H9 (cell line): ENCODE results near the gene KIAA2012. TPM values are rescaled to one million over a fixed set of nuclear protein-coding genes. Genes with fewer than 3 reads are reported as not detected.

ENCODE experiments used
- DNase-seq: peaks from one replicate; pipeline ENCODE4 v3.0.0-alpha.2; 2017
- H2AFZ ChIP-seq: one replicate; pipeline ENCODE4 v1.6.1; 2013; ENCODE audit warnings: mild to moderate bottlenecking, low read length, control low read depth, moderate library complexity
- H2AK5ac ChIP-seq: 2 replicates; pipeline ENCODE4 v1.6.1; 2013; ENCODE audit warnings: low read length, control low read depth, mixed read lengths; ENCODE audit not compliant: insufficient read length
- H2BK120ac ChIP-seq: one replicate; pipeline ENCODE4 v1.6.1; 2013; ENCODE audit warnings: low read depth, mild to moderate bottlenecking, low read length, control low read depth, inconsistent platforms; ENCODE audit not compliant: poor library complexity, severe bottlenecking
- H2BK12ac ChIP-seq: 2 replicates; pipeline ENCODE4 v1.6.1; 2013; ENCODE audit warnings: low read length, control low read depth, mixed read lengths, low read depth; ENCODE audit not compliant: insufficient read length
- H2BK15ac ChIP-seq: 2 replicates; pipeline ENCODE4 v1.6.1; 2013; ENCODE audit warnings: low read depth, low read length, control low read depth
- H2BK20ac ChIP-seq: one replicate; pipeline ENCODE4 v1.6.1; 2013; ENCODE audit warnings: low read depth, mild to moderate bottlenecking, low read length, control low read depth, inconsistent platforms; ENCODE audit not compliant: poor library complexity, severe bottlenecking
- H2BK5ac ChIP-seq: 2 replicates; pipeline ENCODE4 v1.6.1; 2013; ENCODE audit warnings: low read length, control low read depth, mixed read lengths; ENCODE audit not compliant: insufficient read length
- H3K14ac ChIP-seq: 2 replicates; pipeline ENCODE4 v1.6.1; 2013; ENCODE audit warnings: low read length, control low read depth; ENCODE audit not compliant: insufficient read depth
- H3K18ac ChIP-seq: 2 replicates; pipeline ENCODE4 v1.6.1; 2013; ENCODE audit warnings: low read depth, mild to moderate bottlenecking, mixed read lengths, low read length, control low read depth; ENCODE audit not compliant: insufficient read length
- H3K23ac ChIP-seq: 2 replicates; pipeline ENCODE4 v1.6.1; 2013; ENCODE audit warnings: low read length, control low read depth, mixed read lengths, low read depth; ENCODE audit not compliant: insufficient read length
- H3K23me2 ChIP-seq: 2 replicates; pipeline ENCODE4 v1.6.1; 2013; ENCODE audit warnings: low read depth, mild to moderate bottlenecking, mixed read lengths, low read length, control low read depth; ENCODE audit not compliant: insufficient read length, poor library complexity, severe bottlenecking
- H3K27ac ChIP-seq: 2 replicates; pipeline ENCODE4 v1.5.1; 2013; ENCODE audit warnings: low read length, control low read depth, mixed read lengths, low read depth; ENCODE audit not compliant: insufficient read length
- H3K27me3 ChIP-seq: 2 replicates; pipeline ENCODE4 v1.6.1; 2013; ENCODE audit warnings: low read length, control low read depth, inconsistent platforms; ENCODE audit not compliant: insufficient read depth
- H3K4ac ChIP-seq: 2 replicates; pipeline ENCODE4 v1.6.1; 2013; ENCODE audit warnings: low read depth, mild to moderate bottlenecking, control low read depth, inconsistent platforms, low read length, moderate library complexity
- H3K4me1 ChIP-seq: 2 replicates; pipeline ENCODE4 v1.6.1; 2013; ENCODE audit warnings: low read length, control low read depth, inconsistent platforms; ENCODE audit not compliant: insufficient read depth
- H3K4me2 ChIP-seq: 2 replicates; pipeline ENCODE4 v1.6.1; 2013; ENCODE audit warnings: low read length, control low read depth, mixed read lengths; ENCODE audit not compliant: insufficient read length, insufficient read depth
- H3K56ac ChIP-seq: 2 replicates; pipeline ENCODE4 v1.6.1; 2013; ENCODE audit warnings: low read depth, mild to moderate bottlenecking, mixed read lengths, low read length, control low read depth; ENCODE audit not compliant: insufficient read length
- H3K79me1 ChIP-seq: 2 replicates; pipeline ENCODE4 v1.6.1; 2013; ENCODE audit warnings: low read depth, mild to moderate bottlenecking, moderate library complexity, low read length, control low read depth, inconsistent platforms; ENCODE audit not compliant: insufficient read depth, poor library complexity, severe bottlenecking
- H3K79me2 ChIP-seq: 2 replicates; pipeline ENCODE4 v1.6.1; 2013; ENCODE audit warnings: low read length, control low read depth, inconsistent platforms; ENCODE audit not compliant: insufficient read depth
- H3K9ac ChIP-seq: 2 replicates; pipeline ENCODE4 v1.6.1; 2013; ENCODE audit warnings: low read length, control low read depth, mixed read lengths; ENCODE audit not compliant: insufficient read length; ENCODE audit errors: extremely low read depth
- H3K9me3 ChIP-seq: one replicate; pipeline ENCODE4 v1.6.1; 2013; ENCODE audit warnings: low read depth, low read length, inconsistent platforms; ENCODE audit not compliant: control insufficient read depth
- H3T11ph ChIP-seq: one replicate; pipeline ENCODE4 v1.6.1; 2013; ENCODE audit warnings: mild to moderate bottlenecking, low read length, control low read depth, inconsistent platforms
- H4K20me1 ChIP-seq: one replicate; pipeline ENCODE4 v1.6.1; 2013; ENCODE audit not compliant: control insufficient read depth, insufficient read length, insufficient read depth
- H4K5ac ChIP-seq: 2 replicates; pipeline ENCODE4 v1.6.1; 2013; ENCODE audit warnings: low read depth, mild to moderate bottlenecking, mixed read lengths, low read length, control low read depth; ENCODE audit not compliant: insufficient read length
- H4K8ac ChIP-seq: replicated peaks from 2 replicates; pipeline ENCODE4 v1.6.1; 2013; ENCODE audit warnings: low read length, control low read depth, mixed read lengths, low read depth; ENCODE audit not compliant: insufficient read length
- H4K91ac ChIP-seq: 2 replicates; pipeline ENCODE4 v1.6.1; 2013; ENCODE audit warnings: low read depth, mild to moderate bottlenecking, moderate library complexity, mixed read lengths, low read length, control low read depth; ENCODE audit not compliant: insufficient read length
- H3K27ac Mint-ChIP-seq, 3 experiments: 2 replicates in 2 of 3; 3 replicates in 1 of 3; pipeline ENCODE4 v1.8.0; 2020 to 2021; ENCODE audit warnings: mixed read lengths in 3 of 3, mild to moderate bottlenecking in 1 of 3, moderate library complexity in 1 of 3
- H3K27me3 Mint-ChIP-seq: 2 replicates; pipeline ENCODE4 v1.8.0; 2021; ENCODE audit warnings: low read depth, mild to moderate bottlenecking, moderate library complexity, mixed read lengths
- H3K36me3 Mint-ChIP-seq, 3 experiments: 2 replicates in 2 of 3; 3 replicates in 1 of 3; pipeline ENCODE4 v1.8.0; 2020 to 2021; ENCODE audit warnings: low read depth in 3 of 3, mixed read lengths in 3 of 3; ENCODE audit not compliant: insufficient read depth in 1 of 3
- H3K4me1 Mint-ChIP-seq, 2 experiments: 2 replicates each; pipeline ENCODE4 v1.8.0; 2020; ENCODE audit warnings: mixed read lengths in 2 of 2
- H3K4me3 Mint-ChIP-seq, 2 experiments: 2 replicates in 1 of 2; 3 replicates in 1 of 2; pipeline ENCODE4 v1.8.0; 2020 to 2021; ENCODE audit warnings: mild to moderate bottlenecking in 2 of 2, mixed read lengths in 2 of 2, moderate library complexity in 1 of 2
- H3K9me3 Mint-ChIP-seq, 2 experiments: 2 replicates in 1 of 2; 3 replicates in 1 of 2; pipeline ENCODE4 v1.8.0; 2020; ENCODE audit warnings: mild to moderate bottlenecking in 2 of 2, mixed read lengths in 2 of 2, moderate library complexity in 1 of 2
- CTCF ChIP-seq: fragments of 200-600 bp; sonication (generic); conservative IDR thresholded peaks from 3 replicates; pipeline ENCODE4 v1.8.0; 2021; ENCODE audit warnings: antibody characterized with exemption, mild to moderate bottlenecking
- WGBS: extraction: QIAGEN DNeasy Blood & Tissue Kit; methylation state at CpG from one replicate; pipeline ENCODE4 v1.1.7; 2013; ENCODE audit warnings: missing lambda C conversion rate, low lambda C conversion rate, mixed read lengths; ENCODE audit not compliant: insufficient read length; ENCODE audit errors: extremely low coverage; 5-methylcytosine and 5-hydroxymethylcytosine counted together
- total RNA-seq: library from RNA; stranded (reverse); gene quantifications from 2 replicates; pipeline ENCODE4 v1.2.1, GENCODE V29; 2021

KIAA2012 gene
- total RNA-seq, 1 experiment from 2014 or later, result not detected

DNA sequence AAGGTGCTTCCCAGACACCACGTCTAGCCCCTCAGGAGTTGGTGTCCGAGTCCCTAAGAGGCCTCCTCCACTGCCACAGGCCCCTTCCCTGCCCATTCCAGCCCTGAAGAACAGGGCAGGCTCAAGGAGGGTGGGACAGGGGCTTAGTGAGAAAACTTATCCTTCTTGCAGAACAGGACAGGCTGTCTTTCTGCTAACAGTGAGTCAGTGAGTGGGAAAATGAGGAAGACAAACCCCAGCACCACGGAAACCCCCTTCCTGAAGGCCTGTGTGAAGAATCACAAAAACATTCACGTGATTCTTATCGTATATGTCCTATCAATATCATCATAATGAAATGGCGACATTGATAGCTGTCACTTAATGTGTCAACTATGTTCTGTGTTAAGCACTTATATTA is 29.6 kb upstream of the KIAA2012 start:
- Histone ChIP-seq H4K8ac (no peak overlapping the region), H3T11ph (no peak overlapping the region), H3K23me2 (no peaks in the 10 kb centered on the region), H3K56ac (no peak overlapping the region), H2AFZ (no peak overlapping the region), H2BK15ac (no peak overlapping the region), H2BK20ac (no peak overlapping the region), H2AK5ac (no peak overlapping the region), H3K4me1 (peaks cover 3% of the 10 kb centered on the region; the same call in 1 of the 2 replicates), H3K27ac (no peak overlapping the region), H4K5ac (no peak overlapping the region), H3K79me1 (no peaks in the 10 kb centered on the region), H4K20me1 (no peaks in the 10 kb centered on the region), H3K18ac (no peak overlapping the region), H2BK120ac (no peak overlapping the region), H2BK12ac (no peak overlapping the region), H4K91ac (no peak overlapping the region), H3K9ac (no peak overlapping the region), H3K27me3 (no peaks in the 10 kb centered on the region), H3K4me2 (no peak overlapping the region), H3K23ac (no peak overlapping the region), H2BK5ac (no peak overlapping the region), H3K9me3 (no peaks in the 10 kb centered on the region), H3K14ac (no peak overlapping the region), H3K4ac (no peak overlapping the region), H3K79me2 (no peaks in the 10 kb centered on the region; the same call in 1 of the 2 replicates)
- Mint-ChIP-seq H3K4me3 (no peak overlapping the region), H3K9me3 (no peaks in the 10 kb centered on the region), H3K4me1 (peaks cover 31 to 36% of the 10 kb centered on the region in 2 experiments), H3K27ac (no peak overlapping the region), H3K27me3 (no peaks in the 10 kb centered on the region; the same call in none of the 2 replicates), H3K36me3 (peaks cover 3 to 18% (median 14%) of the 10 kb centered on the region in 3 experiments; a peak in 5 of 7 replicates)
- WGBS, result no CpG with 5 or more reads among the region's 6 CpGs
- DNase-seq, result no peak
- no peak for TF ChIP-seq CTCF
